HG03378 (cell line): ENCODE results near the gene KRTAP5-1.

Source experiments
- ATAC-seq: cut with Tn5 transposase; IDR thresholded peaks from one replicate; pipeline ENCODE4 v1.9.1; 2021; ENCODE audit warnings: mild to moderate bottlenecking, moderate library complexity; ENCODE audit not compliant: unreplicated experiment

KRTAP5-1 gene

GRCh38 chr11:1573077-1573902, 11.8 kb downstream of the KRTAP5-1 start:
- ATAC-seq: no peak

DNA sequence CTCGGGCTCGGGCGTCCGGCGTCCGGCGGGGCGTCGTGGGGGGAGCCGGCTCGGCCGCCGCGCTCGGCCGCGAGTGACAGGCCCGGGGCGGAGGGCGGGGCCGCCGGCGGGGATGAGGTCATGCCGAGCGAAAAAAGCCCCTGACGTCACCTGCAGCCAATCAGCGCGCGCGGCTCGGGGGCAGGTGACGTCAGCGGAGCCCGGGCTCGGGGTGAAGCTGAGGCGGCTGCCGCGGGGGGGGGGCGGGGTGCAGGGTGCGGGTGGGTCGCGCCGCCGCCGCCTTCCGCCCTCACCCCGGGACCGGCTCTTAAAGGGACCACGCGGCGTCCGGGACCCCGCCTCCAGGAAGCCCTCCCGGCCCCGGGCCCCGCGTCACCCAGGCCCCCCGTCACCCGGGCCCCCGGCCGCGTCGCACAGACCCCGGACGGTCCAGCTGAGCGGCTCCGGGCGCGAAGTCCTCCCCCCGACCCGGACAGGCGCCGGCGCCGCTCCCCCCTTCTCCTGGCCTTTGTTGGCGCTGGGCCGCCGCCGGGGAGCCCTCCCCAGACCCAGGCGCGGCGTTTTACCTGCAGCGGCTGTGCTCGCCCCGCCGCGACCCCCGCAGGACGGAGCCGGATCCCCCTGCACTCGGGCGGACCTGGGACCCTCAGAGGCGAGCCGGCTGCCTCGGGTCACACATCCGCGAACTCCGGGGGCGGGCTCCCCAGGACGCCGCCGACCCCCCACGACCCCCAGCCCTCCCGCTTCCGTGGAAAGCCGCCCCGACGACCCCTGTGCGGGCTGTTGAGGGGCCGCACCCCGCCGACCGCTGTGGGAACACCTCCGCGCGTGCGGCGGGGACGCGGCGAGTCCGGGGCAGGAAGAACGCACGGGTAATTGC, 12.6 kb downstream of the KRTAP5-1 start, which contains the start of gene DUSP8:
Gene DUSP8, minus strand, starts transcription at position 75 of the 880 bp plus-strand sequence. CDS start 6,445 bp downstream, outside the sequence.
- no peak for ATAC-seq

- no peak for ATAC-seq
Measured at GRCh38 chr11:1571760-1572196, 13.3 kb downstream of the KRTAP5-1 start.

DNA sequence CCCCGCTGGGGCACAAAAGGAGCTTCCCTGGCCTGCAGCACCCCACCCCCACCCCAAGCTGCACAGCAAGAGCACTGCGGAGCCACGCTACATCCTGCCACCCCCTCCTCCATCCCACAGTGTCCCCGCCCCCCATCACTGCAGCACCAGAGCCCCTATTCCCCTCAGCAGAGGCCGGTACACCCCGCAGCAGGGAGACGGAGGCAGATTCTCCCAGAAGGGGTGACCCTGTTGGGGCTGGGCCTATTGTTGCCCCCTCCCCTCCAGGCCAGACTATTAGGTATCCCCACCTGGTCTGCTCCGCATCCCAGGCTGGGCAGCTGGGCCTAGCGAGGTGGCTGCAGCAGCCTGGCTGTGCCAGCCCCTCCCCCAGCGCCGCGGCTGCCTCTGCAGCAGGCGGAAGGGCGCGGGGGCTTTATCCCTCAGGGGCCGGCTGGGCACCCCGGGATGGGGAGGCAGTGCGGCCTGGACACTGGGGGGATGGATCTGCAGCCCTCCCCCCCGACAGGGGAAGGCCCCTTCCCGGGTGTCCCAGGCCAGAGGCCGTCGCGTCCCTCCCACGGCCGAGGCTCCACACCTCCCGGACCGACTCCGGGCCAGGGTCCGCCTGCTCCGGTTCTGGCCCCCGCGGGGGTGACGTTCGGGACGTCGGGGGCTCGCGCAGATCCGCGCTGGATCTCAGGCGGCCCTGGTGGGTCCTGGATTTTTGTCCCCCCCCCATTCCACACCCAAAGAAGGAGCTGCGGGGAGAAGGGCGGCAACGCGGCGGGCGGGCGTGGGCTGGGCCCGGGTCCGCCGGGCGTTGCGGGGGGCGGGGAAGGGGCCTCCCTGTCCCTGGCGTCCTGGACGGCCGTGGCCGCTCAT, 14.0 kb downstream of the KRTAP5-1 start:
- no peak for ATAC-seq

DNA sequence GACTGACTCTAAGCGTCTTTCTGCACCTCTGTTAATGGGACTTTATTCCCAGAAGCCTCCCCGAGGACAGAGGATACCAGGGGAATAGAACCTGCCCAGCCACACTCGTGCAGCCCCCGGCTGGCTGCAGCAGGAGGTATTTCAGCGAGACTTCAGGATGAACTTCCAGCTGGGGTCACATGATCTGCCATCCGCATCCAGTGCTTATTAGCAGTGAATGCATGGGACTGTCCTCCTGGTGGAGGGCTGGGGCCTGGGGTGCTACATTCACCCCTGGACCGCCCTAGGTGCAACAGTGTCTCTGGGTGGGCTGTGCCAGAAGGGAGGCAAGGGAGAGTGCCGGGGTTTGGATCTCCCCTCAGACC, 14.6 kb downstream of the KRTAP5-1 start:
- ATAC-seq: no peak

- no peak for ATAC-seq
Measured at GRCh38 chr11:1570001-1570453, 15.1 kb downstream of the KRTAP5-1 start.

GRCh38 chr11:1569251-1569780, 15.8 kb downstream of the KRTAP5-1 start:
- ATAC-seq: no peak

DNA sequence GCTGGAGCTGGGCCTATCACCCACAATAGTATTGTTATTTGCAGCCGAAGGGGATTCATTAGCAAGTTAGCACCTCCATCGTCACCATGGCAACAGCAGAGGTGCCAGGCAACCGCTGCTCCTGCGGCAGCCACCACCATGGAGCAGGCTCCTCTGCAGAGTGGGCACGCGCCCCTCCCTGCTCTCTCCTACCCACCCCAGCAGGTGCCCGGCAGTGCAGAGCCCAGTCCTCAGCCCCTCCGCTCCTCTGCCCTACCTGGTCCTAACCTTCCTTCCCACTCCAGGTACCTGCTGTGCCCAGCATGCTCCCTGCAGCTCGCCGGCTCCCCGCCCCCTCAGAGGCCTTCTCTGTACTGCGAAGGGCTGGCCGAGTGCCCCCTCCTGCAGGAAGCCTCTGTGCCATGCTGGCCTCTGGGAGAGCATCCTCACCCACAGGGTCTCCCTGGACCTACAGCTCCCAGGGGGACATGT, 16.6 kb downstream of the KRTAP5-1 start:
- ATAC-seq: no peak

DNA sequence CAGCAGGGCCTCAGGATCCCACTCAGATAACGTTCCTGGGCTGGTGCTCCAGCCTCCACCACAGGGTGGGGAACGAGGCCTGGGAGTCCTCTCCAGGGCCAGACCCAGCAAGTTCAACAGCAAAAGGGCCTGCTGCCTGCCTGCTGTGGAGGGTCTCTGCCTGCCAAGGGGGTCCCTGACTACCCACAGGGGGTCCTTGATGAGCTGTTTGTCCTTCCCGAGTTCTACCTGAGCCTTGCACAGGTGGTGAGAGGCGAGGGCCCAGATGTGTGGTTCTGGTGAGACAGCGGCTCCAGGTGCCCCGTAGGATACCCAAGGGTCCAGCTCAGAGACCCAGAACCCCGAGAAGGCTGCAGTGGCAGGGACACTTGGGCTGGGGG, 17.4 kb downstream of the KRTAP5-1 start:
- no peak for ATAC-seq

DNA sequence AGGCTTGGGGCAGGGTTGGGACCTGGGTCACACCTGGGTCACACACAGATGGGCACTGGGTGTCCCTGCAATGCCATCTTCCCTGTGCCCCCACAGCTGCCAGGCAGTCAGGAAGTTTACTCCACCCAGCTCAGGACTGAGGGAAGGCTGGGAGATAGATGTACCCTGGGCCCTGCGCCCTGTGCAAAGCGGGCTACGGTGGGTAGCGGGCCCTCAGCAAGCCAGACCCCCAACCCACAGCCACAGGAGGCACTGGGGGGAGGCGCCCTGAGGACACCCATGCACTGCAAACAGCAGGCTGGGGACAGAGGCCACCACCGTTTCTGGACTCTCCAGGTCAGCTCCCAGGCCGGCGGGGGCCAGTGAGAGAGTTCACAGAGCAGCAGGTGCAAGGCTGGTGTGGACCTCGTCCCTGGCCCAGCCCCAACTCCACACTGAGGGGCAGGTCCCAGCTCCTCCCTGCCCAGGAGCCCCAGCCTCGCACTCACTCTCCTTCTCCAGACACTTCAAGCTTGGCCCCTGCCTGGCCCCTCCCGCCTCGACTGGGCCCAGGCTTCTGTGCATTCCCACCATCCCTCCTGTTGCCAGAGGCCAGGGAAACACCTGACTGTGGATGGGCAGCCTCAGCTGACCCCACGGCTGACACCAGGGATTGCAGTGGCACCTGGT, 17.9 kb downstream of the KRTAP5-1 start:
- no peak for ATAC-seq

GRCh38 chr11:1566381-1567051, 18.6 kb downstream of the KRTAP5-1 start:
- no peak for ATAC-seq

GRCh38 chr11:1565904-1566247, 19.2 kb downstream of the KRTAP5-1 start:
- ATAC-seq: no peak

DNA sequence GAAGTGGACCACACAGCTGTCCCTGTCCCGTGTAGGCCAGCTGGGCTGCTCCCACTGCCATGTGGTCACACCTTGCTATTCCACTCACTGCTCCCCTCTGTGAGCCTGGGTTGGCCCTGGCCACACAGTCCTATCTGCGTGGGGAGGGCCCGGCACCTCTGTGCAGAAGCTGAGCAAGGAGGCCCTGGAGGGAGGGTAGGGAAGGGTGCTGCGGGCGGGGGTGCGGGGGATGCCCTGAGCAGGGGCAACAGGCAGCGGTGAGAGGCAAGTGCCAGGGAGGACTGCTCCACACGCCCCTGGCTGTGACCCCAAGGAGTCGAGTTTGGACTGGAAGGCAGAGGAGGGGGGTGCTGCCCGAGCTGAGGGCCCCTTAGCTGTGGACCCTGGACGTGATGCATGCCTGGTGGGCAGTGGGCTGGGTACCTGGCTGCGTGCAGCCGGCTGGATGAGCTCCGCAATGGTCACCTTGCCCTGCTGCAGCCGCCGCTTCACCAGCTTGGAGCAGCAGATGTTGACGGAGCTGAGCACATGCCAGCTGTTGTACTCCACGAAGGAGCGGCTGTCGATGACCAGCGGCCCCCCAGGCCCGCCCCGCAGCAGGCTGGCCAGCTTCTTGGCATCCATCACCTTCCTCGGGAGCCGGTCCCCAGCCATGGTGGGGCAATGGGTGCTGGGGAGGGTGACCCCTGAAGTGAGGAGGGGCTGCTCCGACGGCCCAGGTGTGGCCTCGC, 19.7 kb downstream of the KRTAP5-1 start:
- no peak for ATAC-seq

DNA sequence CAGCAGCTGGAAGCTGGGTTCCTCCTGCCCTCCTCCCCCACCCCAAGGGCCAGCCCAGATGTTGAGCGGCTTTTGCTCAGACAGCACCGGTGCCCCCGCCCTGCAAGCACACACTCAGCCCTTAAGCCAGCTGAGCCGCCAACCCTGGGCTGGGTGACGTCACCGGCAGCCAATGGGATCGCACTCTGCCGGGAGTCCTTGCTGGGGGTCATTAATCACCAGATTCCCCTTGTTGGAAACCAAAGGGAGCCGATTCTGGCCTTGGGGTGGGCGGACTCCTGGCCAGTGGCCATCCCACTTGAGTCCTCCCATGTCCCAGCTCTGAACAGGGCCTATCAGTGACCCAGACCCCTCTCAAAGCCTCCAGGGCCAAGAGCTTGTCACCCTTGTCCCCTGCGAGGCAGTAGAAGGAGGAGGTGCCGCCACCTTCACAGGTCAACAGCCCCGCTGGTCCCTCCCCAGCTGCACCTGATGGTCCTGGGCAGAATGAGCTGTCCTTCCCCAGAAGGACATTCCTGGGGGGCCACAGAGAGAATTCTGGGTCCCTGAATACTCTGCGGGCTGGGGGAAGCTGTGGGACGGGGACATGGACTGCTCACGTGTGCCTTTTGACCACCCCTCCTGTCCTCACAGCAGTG, 20.4 kb downstream of the KRTAP5-1 start:
- no peak for ATAC-seq

GRCh38 chr11:1563697-1564534, 21.2 kb downstream of the KRTAP5-1 start:
- ATAC-seq: no peak

DNA sequence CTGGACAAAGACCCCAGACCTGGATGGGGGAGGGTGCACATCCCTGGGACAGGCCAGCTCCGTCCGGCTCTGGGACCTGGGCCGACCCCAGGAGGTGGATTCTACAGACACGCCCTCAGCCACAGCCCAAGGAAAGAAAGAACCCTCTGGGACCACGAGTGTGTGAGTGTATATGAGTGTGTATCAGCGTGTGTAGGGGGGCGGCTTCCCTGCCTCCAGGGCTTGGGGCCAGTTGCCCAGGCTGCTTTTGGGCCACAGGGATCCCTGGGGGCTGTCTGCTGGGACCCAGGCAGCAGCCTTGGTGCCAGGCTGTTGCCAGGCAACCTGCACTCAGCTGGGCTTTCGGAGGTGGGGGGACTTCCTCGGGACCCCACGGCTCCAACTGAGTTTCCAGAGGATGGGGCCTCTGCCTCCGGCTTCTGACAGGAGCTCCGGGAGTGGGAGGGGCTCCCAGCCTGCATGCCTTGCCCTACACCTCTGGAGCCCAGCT, 21.9 kb downstream of the KRTAP5-1 start:
- no peak for ATAC-seq

DNA sequence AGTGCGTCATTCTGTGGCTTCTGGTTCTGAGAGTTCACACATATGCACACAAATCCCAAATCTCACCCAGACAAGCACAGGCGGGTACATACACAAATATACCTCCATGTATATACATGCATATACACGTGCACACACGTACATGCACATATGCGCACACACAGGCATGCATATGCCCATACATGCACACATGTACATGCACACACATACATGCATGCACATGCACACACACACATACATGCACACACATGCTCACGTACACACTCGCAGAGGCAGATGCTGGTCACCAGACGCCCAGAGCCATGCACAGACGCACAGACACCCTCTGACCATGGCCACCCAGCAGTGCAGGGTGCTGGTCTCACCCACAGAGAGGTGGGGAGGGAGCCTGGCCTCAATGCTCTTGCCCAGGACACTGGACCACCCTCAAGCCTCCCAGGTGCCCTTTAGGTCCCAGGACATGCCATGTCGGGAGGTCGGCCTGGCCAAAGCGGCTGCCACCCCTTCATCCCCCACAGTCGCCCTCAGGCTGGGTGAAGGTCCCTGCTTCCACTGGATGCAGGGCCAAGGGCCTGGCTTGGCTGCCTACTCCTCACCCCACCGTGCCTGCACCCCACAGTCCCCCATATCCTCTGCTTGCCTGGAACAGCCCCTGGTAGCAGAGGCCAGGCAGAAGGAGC, 22.5 kb downstream of the KRTAP5-1 start:
- no peak for ATAC-seq
